ENCODE results near the gene ANXA2R.

The ANXA2R gene

DNA sequence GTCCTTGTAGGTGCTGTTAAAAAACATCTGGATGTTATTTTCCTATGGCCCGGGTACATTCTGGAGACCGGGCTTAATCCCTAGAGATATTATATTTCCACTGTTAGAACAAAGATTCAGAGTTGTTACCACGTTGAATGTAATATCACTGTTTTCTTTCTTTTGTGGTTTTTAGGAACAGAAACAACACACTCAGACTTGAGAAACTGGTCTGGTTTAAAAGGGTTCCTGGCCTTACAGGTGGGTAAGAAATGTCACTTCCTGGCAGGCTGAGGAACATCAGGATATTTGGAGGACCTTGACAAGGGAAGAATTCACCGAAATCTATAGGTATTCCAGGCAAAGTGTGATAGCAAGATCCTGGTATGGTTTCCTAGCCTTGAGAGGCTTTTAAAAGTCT, 10.3 kb upstream of the ANXA2R start (continued):
- no peak for TF ChIP-seq CREB5 (CRISPR knock-in tag; IDR thresholded peaks at IDR 0.05; ENCODE audit: low read depth)
- TF ChIP-seq OSR1 (CRISPR knock-in tag; IDR thresholded peaks at IDR 0.05) = no peak
- TF ChIP-seq ZC3H10 (CRISPR knock-in tag; IDR thresholded peaks at IDR 0.05) = no peak
- no peak for TF ChIP-seq ZNF70 (CRISPR knock-in tag; IDR thresholded peaks at IDR 0.05)
- no peak for TF ChIP-seq ZFP30 (CRISPR knock-in tag; IDR thresholded peaks at IDR 0.05)
- TF ChIP-seq ISL1 (CRISPR knock-in tag; IDR thresholded peaks at IDR 0.05) = no peak

GRCh38 chr5:43049236-43049635, 9.1 kb upstream of the ANXA2R start:
- peak; percentile 47; the same call in 1 of the 3 replicates for ATAC-seq
- TF ChIP-seq ZC3H10 (CRISPR knock-in tag; IDR thresholded peaks at IDR 0.05) (no peak), SNAI2 (CRISPR knock-in tag; IDR thresholded peaks at IDR 0.05) (no peak), PPARA (CRISPR knock-in tag; IDR thresholded peaks at IDR 0.05; ENCODE audit: borderline replicate concordance) (no peak), ISL1 (CRISPR knock-in tag; IDR thresholded peaks at IDR 0.05) (no peak), TCF4 (CRISPR knock-in tag; IDR thresholded peaks at IDR 0.05; ENCODE audit: borderline replicate concordance) (no peak), ZFP30 (CRISPR knock-in tag; IDR thresholded peaks at IDR 0.05) (no peak), ZNF565 (CRISPR knock-in tag; conservative IDR thresholded peaks at IDR 0.05; ENCODE audit: low read depth) (no peak), POU6F1 (CRISPR knock-in tag; IDR thresholded peaks at IDR 0.05; ENCODE audit: borderline replicate concordance, low read depth) (no peak), ZNF70 (CRISPR knock-in tag; IDR thresholded peaks at IDR 0.05) (no peak), BACH2 (CRISPR knock-in tag; IDR thresholded peaks at IDR 0.05; ENCODE audit: borderline replicate concordance) (no peak), GLIS3 (CRISPR knock-in tag; IDR thresholded peaks at IDR 0.05) (no peak), ARNTL (CRISPR knock-in tag; IDR thresholded peaks at IDR 0.05; ENCODE audit: borderline replicate concordance, low read depth) (no peak), ESRRG (CRISPR knock-in tag; IDR thresholded peaks at IDR 0.05) (no peak), CREB5 (CRISPR knock-in tag; IDR thresholded peaks at IDR 0.05; ENCODE audit: low read depth) (no peak), CSDC2 (CRISPR knock-in tag; IDR thresholded peaks at IDR 0.05) (no peak), ZFP3 (CRISPR knock-in tag; IDR thresholded peaks at IDR 0.05) (no peak), OSR1 (CRISPR knock-in tag; IDR thresholded peaks at IDR 0.05) (no peak)
- TF ChIP-seq, protein P1, sequence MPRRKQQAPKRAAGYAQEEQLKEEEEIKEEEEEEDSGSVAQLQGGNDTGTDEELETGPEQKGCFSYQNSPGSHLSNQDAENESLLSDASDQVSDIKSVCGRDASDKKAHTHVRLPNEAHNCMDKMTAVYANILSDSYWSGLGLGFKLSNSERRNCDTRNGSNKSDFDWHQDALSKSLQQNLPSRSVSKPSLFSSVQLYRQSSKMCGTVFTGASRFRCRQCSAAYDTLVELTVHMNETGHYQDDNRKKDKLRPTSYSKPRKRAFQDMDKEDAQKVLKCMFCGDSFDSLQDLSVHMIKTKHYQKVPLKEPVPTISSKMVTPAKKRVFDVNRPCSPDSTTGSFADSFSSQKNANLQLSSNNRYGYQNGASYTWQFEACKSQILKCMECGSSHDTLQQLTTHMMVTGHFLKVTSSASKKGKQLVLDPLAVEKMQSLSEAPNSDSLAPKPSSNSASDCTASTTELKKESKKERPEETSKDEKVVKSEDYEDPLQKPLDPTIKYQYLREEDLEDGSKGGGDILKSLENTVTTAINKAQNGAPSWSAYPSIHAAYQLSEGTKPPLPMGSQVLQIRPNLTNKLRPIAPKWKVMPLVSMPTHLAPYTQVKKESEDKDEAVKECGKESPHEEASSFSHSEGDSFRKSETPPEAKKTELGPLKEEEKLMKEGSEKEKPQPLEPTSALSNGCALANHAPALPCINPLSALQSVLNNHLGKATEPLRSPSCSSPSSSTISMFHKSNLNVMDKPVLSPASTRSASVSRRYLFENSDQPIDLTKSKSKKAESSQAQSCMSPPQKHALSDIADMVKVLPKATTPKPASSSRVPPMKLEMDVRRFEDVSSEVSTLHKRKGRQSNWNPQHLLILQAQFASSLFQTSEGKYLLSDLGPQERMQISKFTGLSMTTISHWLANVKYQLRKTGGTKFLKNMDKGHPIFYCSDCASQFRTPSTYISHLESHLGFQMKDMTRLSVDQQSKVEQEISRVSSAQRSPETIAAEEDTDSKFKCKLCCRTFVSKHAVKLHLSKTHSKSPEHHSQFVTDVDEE (CRISPR knock-in tag; IDR thresholded peaks at IDR 0.05) = no peak

DNA sequence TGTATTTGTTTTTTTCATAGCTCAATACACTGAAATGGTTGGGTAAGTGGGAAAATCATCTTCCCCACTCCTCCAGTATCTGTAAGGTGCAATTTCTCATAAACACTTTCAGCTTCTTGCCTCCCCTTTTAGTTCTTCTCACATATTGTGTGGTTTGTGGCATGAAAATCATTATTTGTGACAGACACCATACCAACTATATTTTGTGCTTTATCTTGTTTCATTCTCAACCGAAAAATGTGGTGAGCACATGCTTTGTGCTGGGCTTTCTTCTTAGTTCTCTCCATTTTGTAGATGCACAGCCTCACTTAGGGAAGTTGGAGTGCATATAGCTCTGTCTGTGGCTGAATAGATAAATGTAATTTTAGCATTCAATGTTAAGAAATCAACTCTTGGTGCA, 6.4 kb upstream of the ANXA2R start:
- TF ChIP-seq SNAI2 (CRISPR knock-in tag; IDR thresholded peaks at IDR 0.05) = no peak
- TF ChIP-seq ARNTL (CRISPR knock-in tag; IDR thresholded peaks at IDR 0.05; ENCODE audit: borderline replicate concordance, low read depth) = no peak
- no peak for TF ChIP-seq OSR1 (CRISPR knock-in tag; IDR thresholded peaks at IDR 0.05)
- no peak for TF ChIP-seq PATZ1 (CRISPR knock-in tag; IDR thresholded peaks at IDR 0.05; ENCODE audit: borderline replicate concordance)
- TF ChIP-seq TCF4 (CRISPR knock-in tag; IDR thresholded peaks at IDR 0.05; ENCODE audit: borderline replicate concordance) = no peak
- no peak for TF ChIP-seq ZFP3 (CRISPR knock-in tag; IDR thresholded peaks at IDR 0.05)
- TF ChIP-seq RARB (CRISPR knock-in tag; IDR thresholded peaks at IDR 0.05) = no peak
- TF ChIP-seq TOX (CRISPR knock-in tag; IDR thresholded peaks at IDR 0.05; ENCODE audit: borderline replicate concordance) = no peak
- no peak for ATAC-seq
